Measurements from ENCODE around the gene FER1L5. TPM values are rescaled to one million over a fixed set of nuclear protein-coding genes. Genes with fewer than 3 reads are reported as not detected.

FER1L5 gene
- total and polyA plus RNA-seq, 9 of the 15 experiments (the other 6 are each of a cell fraction or from before 2014, with no cell fraction given) = 0.01 TPM; not detected in 6

DNA sequence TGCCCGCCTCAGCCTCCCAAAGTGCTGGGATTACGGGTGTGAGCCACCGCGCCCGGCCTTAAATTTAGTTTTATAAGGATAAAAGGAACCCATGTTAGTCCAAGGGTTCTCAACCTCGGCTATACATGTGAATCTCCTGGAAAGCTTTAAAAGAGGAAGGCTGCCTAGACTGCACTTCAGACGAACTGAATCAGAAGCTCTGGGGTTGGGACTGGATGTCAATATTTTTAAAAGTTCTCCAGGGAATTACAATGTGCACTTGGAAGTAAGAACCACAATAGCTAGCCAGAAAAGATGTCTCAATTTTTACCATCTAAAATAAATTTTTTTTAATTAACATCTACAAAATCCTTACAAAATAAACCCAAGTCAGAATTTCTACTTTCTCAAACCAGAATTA is 87.2 kb downstream of the FER1L5 start:
- Histone ChIP-seq H2AFZ (ENCODE audit: low read depth, low read length) (no peak overlapping the region), H3K79me2 (ENCODE audit: control insufficient read depth, insufficient read depth, low read length) (no peaks in the 10 kb centered on the region), H3K36me3 (ENCODE audit: control insufficient read depth, insufficient read depth, low read length) (peaks cover 53% of the 10 kb centered on the region; the same call in 2 of the 3 replicates), H3K9ac (ENCODE audit: insufficient read depth in 1 of 2, low read depth in 2 of 2, low read length in 2 of 2) (no peak overlapping the region), H4K20me1 (replicated peaks; ENCODE audit: control insufficient read depth, insufficient read depth, low read length) (no peaks in the 10 kb centered on the region), H3K27ac (ENCODE audit: extremely low read depth, low read depth, low read length) (no peak overlapping the region), H3K4me2 (ENCODE audit: insufficient read depth, low read length) (no peak overlapping the region), H3K4me3 (no peak overlapping the region), H3K9me3 (replicated peaks; ENCODE audit: control insufficient read depth, insufficient read depth, low read depth, low read length) (no peaks in the 10 kb centered on the region), H3K27me3 (ENCODE audit: control insufficient read depth in 2 of 2, insufficient read depth in 2 of 2, low read length in 2 of 2) (no peaks in the 10 kb centered on the region), H3K4me1 (replicated peaks in 1 of 2; ENCODE audit: control insufficient read depth in 2 of 2, insufficient read depth in 2 of 2, low read length in 2 of 2) (no peaks in the 10 kb centered on the region), H3K9me1 (ENCODE audit: control insufficient read depth, insufficient read depth, low read length) (no peaks in the 10 kb centered on the region)
- DNase-seq (ENCODE audit: extremely low read depth in 1 of 4, low spot score in 3 of 4) = no peak
- no TSS peak for BruUV-seq (replicated peaks)
- in situ Hi-C loops (cut with MboI) = no loop called here
- ATAC-seq = no peak
- intact Hi-C loops (cut with micrococcal nuclease) = no loop called here
- ChIA-PET POLR2A (interaction anchor here (0.6 to 1.6 kb wide), 6 partner anchors 9 to 221 kb away, joined by 3 to 4 read pairs (median 4); no protein-coding TSS in a partner anchor), CTCF (ENCODE audit: low intra/inter-chr PET ratio) (no interaction called here)
- WGBS (ENCODE audit: insufficient coverage, low coverage, missing lambda C conversion rate) = 88% methylated on average over 6 of the region's 7 CpGs
- FAIRE-seq = no peak
- TF ChIP-seq FOXP1 (CRISPR knock-in tag; IDR thresholded peaks at IDR 0.05) (no peak), ZNF444 (CRISPR knock-in tag; IDR thresholded peaks at IDR 0.05) (no peak), ZNF165 (CRISPR knock-in tag; IDR thresholded peaks at IDR 0.05; ENCODE audit: borderline replicate concordance) (no peak), BRF1 (IDR thresholded peaks at IDR 0.05; ENCODE audit: borderline replicate concordance, extremely low read depth, insufficient read length) (no peak), COPS2 (conservative IDR thresholded peaks at IDR 0.05) (no peak), RBM14 (IDR thresholded peaks at IDR 0.05; ENCODE audit: borderline replicate concordance, insufficient read depth, low read depth, low read length) (no peak), SAFB (IDR thresholded peaks at IDR 0.05; ENCODE audit: borderline replicate concordance, low read depth, low read length) (no peak), POLR2G (IDR thresholded peaks at IDR 0.05; ENCODE audit: low read depth, low read length) (no peak), GATAD2B (IDR thresholded peaks at IDR 0.05; ENCODE audit: borderline replicate concordance) (no peak), NCOR1 (IDR thresholded peaks at IDR 0.05) (no peak), CBX3 (IDR thresholded peaks at IDR 0.05; ENCODE audit: borderline replicate concordance in 1 of 2, low read length in 2 of 2) (no peak), ADNP (tag; IDR thresholded peaks at IDR 0.05) (no peak), SAP30 (IDR thresholded peaks at IDR 0.05; ENCODE audit: borderline replicate concordance, insufficient read depth, low read depth, low read length, poor library complexity, severe bottlenecking) (no peak)
- TF ChIP-seq, protein P1, sequence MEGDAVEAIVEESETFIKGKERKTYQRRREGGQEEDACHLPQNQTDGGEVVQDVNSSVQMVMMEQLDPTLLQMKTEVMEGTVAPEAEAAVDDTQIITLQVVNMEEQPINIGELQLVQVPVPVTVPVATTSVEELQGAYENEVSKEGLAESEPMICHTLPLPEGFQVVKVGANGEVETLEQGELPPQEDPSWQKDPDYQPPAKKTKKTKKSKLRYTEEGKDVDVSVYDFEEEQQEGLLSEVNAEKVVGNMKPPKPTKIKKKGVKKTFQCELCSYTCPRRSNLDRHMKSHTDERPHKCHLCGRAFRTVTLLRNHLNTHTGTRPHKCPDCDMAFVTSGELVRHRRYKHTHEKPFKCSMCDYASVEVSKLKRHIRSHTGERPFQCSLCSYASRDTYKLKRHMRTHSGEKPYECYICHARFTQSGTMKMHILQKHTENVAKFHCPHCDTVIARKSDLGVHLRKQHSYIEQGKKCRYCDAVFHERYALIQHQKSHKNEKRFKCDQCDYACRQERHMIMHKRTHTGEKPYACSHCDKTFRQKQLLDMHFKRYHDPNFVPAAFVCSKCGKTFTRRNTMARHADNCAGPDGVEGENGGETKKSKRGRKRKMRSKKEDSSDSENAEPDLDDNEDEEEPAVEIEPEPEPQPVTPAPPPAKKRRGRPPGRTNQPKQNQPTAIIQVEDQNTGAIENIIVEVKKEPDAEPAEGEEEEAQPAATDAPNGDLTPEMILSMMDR (IDR thresholded peaks at IDR 0.05 in 2 of 3, conservative IDR thresholded peaks at IDR 0.05 in 1 of 3; ENCODE audit: insufficient read depth in 2 of 3, low read depth in 1 of 3, low read length in 3 of 3) = no peak
- TF ChIP-seq, protein P2, sequence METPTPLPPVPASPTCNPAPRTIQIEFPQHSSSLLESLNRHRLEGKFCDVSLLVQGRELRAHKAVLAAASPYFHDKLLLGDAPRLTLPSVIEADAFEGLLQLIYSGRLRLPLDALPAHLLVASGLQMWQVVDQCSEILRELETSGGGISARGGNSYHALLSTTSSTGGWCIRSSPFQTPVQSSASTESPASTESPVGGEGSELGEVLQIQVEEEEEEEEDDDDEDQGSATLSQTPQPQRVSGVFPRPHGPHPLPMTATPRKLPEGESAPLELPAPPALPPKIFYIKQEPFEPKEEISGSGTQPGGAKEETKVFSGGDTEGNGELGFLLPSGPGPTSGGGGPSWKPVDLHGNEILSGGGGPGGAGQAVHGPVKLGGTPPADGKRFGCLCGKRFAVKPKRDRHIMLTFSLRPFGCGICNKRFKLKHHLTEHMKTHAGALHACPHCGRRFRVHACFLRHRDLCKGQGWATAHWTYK (CRISPR knock-in tag; IDR thresholded peaks at IDR 0.05) = no peak
- TF ChIP-seq, protein P3, sequence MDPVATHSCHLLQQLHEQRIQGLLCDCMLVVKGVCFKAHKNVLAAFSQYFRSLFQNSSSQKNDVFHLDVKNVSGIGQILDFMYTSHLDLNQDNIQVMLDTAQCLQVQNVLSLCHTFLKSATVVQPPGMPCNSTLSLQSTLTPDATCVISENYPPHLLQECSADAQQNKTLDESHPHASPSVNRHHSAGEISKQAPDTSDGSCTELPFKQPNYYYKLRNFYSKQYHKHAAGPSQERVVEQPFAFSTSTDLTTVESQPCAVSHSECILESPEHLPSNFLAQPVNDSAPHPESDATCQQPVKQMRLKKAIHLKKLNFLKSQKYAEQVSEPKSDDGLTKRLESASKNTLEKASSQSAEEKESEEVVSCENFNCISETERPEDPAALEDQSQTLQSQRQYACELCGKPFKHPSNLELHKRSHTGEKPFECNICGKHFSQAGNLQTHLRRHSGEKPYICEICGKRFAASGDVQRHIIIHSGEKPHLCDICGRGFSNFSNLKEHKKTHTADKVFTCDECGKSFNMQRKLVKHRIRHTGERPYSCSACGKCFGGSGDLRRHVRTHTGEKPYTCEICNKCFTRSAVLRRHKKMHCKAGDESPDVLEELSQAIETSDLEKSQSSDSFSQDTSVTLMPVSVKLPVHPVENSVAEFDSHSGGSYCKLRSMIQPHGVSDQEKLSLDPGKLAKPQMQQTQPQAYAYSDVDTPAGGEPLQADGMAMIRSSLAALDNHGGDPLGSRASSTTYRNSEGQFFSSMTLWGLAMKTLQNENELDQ (CRISPR knock-in tag; IDR thresholded peaks at IDR 0.05; ENCODE audit: borderline replicate concordance) = no peak
- TF ChIP-seq, protein P4, sequence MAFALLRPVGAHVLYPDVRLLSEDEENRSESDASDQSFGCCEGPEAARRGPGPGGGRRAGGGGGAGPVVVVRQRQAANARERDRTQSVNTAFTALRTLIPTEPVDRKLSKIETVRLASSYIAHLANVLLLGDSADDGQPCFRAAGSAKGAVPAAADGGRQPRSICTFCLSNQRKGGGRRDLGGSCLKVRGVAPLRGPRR (CRISPR knock-in tag; IDR thresholded peaks at IDR 0.05) = no peak
